GM21423 (cell line): ENCODE data around the gene MTFP1.
"Not testable (repeated sequence)": the region's sequence is repeated elsewhere in the genome, so short reads cannot be mapped to it uniquely, and the experiment has no call there.

Source experiments
- ATAC-seq: cut with Tn5 transposase; IDR thresholded peaks from one replicate; pipeline ENCODE4 v1.9.1; 2021; ENCODE audit warnings: mild to moderate bottlenecking, moderate library complexity; ENCODE audit not compliant: unreplicated experiment

The MTFP1 gene

GRCh38 chr22:30425327-30425615 lies 297 bp upstream of the MTFP1 start:
- no peak for ATAC-seq

- ATAC-seq, result no peak
These were observed 1.1 kb downstream of the MTFP1 start for GRCh38 chr22:30426388-30427353.

- ATAC-seq, result no peak
These were observed 2.3 kb downstream of the MTFP1 start for GRCh38 chr22:30427871-30428270.

- no peak for ATAC-seq
These were observed 4.3 kb downstream of the MTFP1 start for GRCh38 chr22:30429887-30430286.

- no peak for ATAC-seq
These were observed 5.4 kb downstream of the MTFP1 start for GRCh38 chr22:30430933-30431332.

- no peak for ATAC-seq
These were observed 6.5 kb downstream of the MTFP1 start for GRCh38 chr22:30432096-30432495.

- ATAC-seq, result no peak
These were observed 7.0 kb downstream of the MTFP1 start for GRCh38 chr22:30432520-30432919.

- no peak for ATAC-seq
These were observed 7.7 kb downstream of the MTFP1 start for GRCh38 chr22:30433227-30433626.

GRCh38 chr22:30433773-30434172 lies 8.2 kb downstream of the MTFP1 start:
- no peak for ATAC-seq

- ATAC-seq, result no peak
These were observed 9.3 kb downstream of the MTFP1 start for GRCh38 chr22:30434843-30435242.

- no peak for ATAC-seq
These were observed 10.1 kb downstream of the MTFP1 start for GRCh38 chr22:30435674-30436126.

GRCh38 chr22:30436196-30436595 lies 10.6 kb downstream of the MTFP1 start:
- ATAC-seq, result no peak

- ATAC-seq, result no peak
These were observed 13.0 kb downstream of the MTFP1 start for GRCh38 chr22:30438559-30438958.

- no peak for ATAC-seq
These were observed 13.7 kb downstream of the MTFP1 start for GRCh38 chr22:30439226-30439625.

GRCh38 chr22:30439836-30440235 lies 14.3 kb downstream of the MTFP1 start:
- no peak for ATAC-seq

- ATAC-seq, result no peak
These were observed 15.5 kb downstream of the MTFP1 start for GRCh38 chr22:30441088-30441487.

GRCh38 chr22:30444632-30445437 lies 19.3 kb downstream of the MTFP1 start:
- ATAC-seq, result no peak

- ATAC-seq, result no peak
These were observed 20.0 kb downstream of the MTFP1 start for GRCh38 chr22:30445438-30446145.

GRCh38 chr22:30447656-30448055 lies 22.1 kb downstream of the MTFP1 start:
- ATAC-seq, result no peak

GRCh38 chr22:30451488-30451887 lies 25.9 kb downstream of the MTFP1 start:
- not testable (repeated sequence) for ATAC-seq

GRCh38 chr22:30452861-30453260 lies 27.3 kb downstream of the MTFP1 start:
- ATAC-seq, result no peak
